ENCODE data around the gene ARHGAP20. TPM values are rescaled to one million over a fixed set of nuclear protein-coding genes. Genes with fewer than 3 reads are reported as not detected.

ARHGAP20 gene
- total RNA-seq, 2 experiments from 2014 or later = not detected

DNA sequence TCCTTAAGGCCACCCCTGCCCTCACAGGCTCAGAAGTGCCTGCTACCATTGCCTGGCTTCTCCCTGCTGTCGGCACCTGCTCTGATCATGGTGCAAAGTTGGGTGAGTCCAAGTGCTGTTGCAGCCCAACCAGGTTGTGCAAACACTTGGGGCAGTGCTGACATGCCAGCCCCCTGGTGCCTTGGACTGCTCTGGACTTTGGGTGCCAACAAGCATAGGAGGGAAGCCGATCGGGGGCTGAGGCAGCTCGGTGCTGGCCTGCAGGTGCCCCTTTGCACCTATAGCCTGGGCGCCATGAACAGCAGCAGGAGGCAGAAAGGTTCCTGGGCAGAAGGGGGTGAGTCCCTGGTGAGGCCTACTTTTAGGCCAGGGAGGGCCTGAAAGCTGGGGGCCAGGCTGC lies 113.0 kb downstream of the ARHGAP20 start:
- intact Hi-C loops (cut with DNase I, micrococcal nuclease) = no loop called here
- POLR2A ChIA-PET = no interaction called here
- Histone ChIP-seq H3K9me3 (ENCODE audit: control insufficient read depth in 1 of 2, insufficient read depth in 1 of 2, low read length in 2 of 2) (peaks cover 0 to 21% of the 10 kb centered on the region in 2 experiments), H3K36me3 (ENCODE audit: insufficient read depth, low read length) (no peaks in the 10 kb centered on the region), H3K4me1 (ENCODE audit: insufficient read depth, low read length) (no peaks in the 10 kb centered on the region), H3K27me3 (ENCODE audit: control insufficient read depth in 1 of 2, insufficient read depth in 2 of 2, low read length in 2 of 2) (no peaks in the 10 kb centered on the region), H3K4me3 (ENCODE audit: low read length) (no peak overlapping the region), H3K27ac (ENCODE audit: low read depth in 1 of 2, low read length in 2 of 2) (no peak overlapping the region)
- Mint-ChIP-seq H3K4me1 (ENCODE audit: low read depth) (no peaks in the 10 kb centered on the region), H3K4me3 (no peak overlapping the region), H3K36me3 (ENCODE audit: low read depth) (no peaks in the 10 kb centered on the region), H3K9me3 (no peaks in the 10 kb centered on the region), H3K27me3 (no peaks in the 10 kb centered on the region), H3K27ac (no peak overlapping the region)
- no peak for DNase-seq
- TF ChIP-seq, protein P1, sequence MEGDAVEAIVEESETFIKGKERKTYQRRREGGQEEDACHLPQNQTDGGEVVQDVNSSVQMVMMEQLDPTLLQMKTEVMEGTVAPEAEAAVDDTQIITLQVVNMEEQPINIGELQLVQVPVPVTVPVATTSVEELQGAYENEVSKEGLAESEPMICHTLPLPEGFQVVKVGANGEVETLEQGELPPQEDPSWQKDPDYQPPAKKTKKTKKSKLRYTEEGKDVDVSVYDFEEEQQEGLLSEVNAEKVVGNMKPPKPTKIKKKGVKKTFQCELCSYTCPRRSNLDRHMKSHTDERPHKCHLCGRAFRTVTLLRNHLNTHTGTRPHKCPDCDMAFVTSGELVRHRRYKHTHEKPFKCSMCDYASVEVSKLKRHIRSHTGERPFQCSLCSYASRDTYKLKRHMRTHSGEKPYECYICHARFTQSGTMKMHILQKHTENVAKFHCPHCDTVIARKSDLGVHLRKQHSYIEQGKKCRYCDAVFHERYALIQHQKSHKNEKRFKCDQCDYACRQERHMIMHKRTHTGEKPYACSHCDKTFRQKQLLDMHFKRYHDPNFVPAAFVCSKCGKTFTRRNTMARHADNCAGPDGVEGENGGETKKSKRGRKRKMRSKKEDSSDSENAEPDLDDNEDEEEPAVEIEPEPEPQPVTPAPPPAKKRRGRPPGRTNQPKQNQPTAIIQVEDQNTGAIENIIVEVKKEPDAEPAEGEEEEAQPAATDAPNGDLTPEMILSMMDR (IDR thresholded peaks at IDR 0.05) = no peak
- CTCF ChIA-PET = no interaction called here
- ATAC-seq (ENCODE audit: poor library complexity) = no peak

GRCh38 chr11:110598725-110599124 lies 113.5 kb downstream of the ARHGAP20 start:
- Mint-ChIP-seq H3K4me1 (ENCODE audit: low read depth) (no peaks in the 10 kb centered on the region), H3K4me3 (no peak overlapping the region), H3K9me3 (no peaks in the 10 kb centered on the region), H3K36me3 (ENCODE audit: low read depth) (no peaks in the 10 kb centered on the region), H3K27ac (no peak overlapping the region), H3K27me3 (no peaks in the 10 kb centered on the region)
- TF ChIP-seq, protein P1 (IDR thresholded peaks at IDR 0.05) = no peak
- POLR2A ChIA-PET = no interaction called here
- peaks cover 0 to 21% of the 10 kb centered on the region in 2 experiments for H3K9me3 ChIP-seq (ENCODE audit: control insufficient read depth in 1 of 2, insufficient read depth in 1 of 2, low read length in 2 of 2)
- intact Hi-C loops (cut with DNase I, micrococcal nuclease) = no loop called here
- no peaks in the 10 kb centered on the region for H3K36me3 ChIP-seq (ENCODE audit: insufficient read depth, low read length)
- no peaks in the 10 kb centered on the region for H3K4me1 ChIP-seq (ENCODE audit: insufficient read depth, low read length)
- H3K27ac ChIP-seq (ENCODE audit: low read depth in 1 of 2, low read length in 2 of 2) = no peak overlapping the region
- no peak overlapping the region for H3K4me3 ChIP-seq (ENCODE audit: low read length)
- DNase-seq (no peak), ATAC-seq (ENCODE audit: poor library complexity) (no peak)
- H3K27me3 ChIP-seq (ENCODE audit: control insufficient read depth in 1 of 2, insufficient read depth in 2 of 2, low read length in 2 of 2) = no peaks in the 10 kb centered on the region
- CTCF ChIA-PET = no interaction called here

GRCh38 chr11:110587972-110588371 lies 124.3 kb downstream of the ARHGAP20 start:
- Mint-ChIP-seq H3K36me3 (ENCODE audit: low read depth) (no peaks in the 10 kb centered on the region), H3K9me3 (no peaks in the 10 kb centered on the region), H3K27ac (no peak overlapping the region), H3K4me3 (no peak overlapping the region), H3K27me3 (peaks cover 8% of the 10 kb centered on the region), H3K4me1 (ENCODE audit: low read depth) (no peaks in the 10 kb centered on the region)
- Histone ChIP-seq H3K9me3 (ENCODE audit: control insufficient read depth in 1 of 2, insufficient read depth in 1 of 2, low read length in 2 of 2) (no peaks in the 10 kb centered on the region), H3K4me3 (ENCODE audit: low read length) (no peak overlapping the region), H3K27me3 (ENCODE audit: control insufficient read depth in 1 of 2, insufficient read depth in 2 of 2, low read length in 2 of 2) (no peaks in the 10 kb centered on the region), H3K4me1 (ENCODE audit: insufficient read depth, low read length) (no peaks in the 10 kb centered on the region), H3K36me3 (ENCODE audit: insufficient read depth, low read length) (no peaks in the 10 kb centered on the region), H3K27ac (ENCODE audit: low read depth in 1 of 2, low read length in 2 of 2) (no peak overlapping the region)
- DNase-seq = no peak
- POLR2A ChIA-PET = no interaction called here
- intact Hi-C loops (cut with DNase I, micrococcal nuclease) = no loop called here
- CTCF ChIA-PET = no interaction called here
- TF ChIP-seq, protein P1 (IDR thresholded peaks at IDR 0.05) = no peak
- no peak for ATAC-seq (ENCODE audit: poor library complexity)

Data from CD4-positive, alpha-beta T cell (primary cell).